MCF 10A (cell line): ENCODE data around the gene CERT1. TPM values are rescaled to one million over a fixed set of nuclear protein-coding genes. Genes with fewer than 3 reads are reported as not detected.

Source experiments
- BruUV-seq: library from RNA; stranded (reverse); fragments of 400-500 nt; replicated peaks from 2 replicates; lab custom pipeline; 2021; lab: Mats Ljungman, UMichigan
- CTCF ChIA-PET: fragments of 300-600 bp; sonication (Branson Sonifier 250); formaldehyde crosslinking; extraction: SDS; loops from one replicate; lab custom pipeline; 2021; ENCODE audit warnings: antibody characterized with exemption, inconsistent platforms; lab: Yijun Ruan, JAX
- POLR2A ChIA-PET: fragments of 300-600, 350-650 bp; sonication (Branson Sonifier 250); formaldehyde crosslinking; extraction: SDS; loops from one replicate; lab custom pipeline; 2020; ENCODE audit warnings: antibody characterized with exemption, inconsistent platforms; lab: Yijun Ruan, JAX
- DNase-seq: peaks from one replicate; pipeline ENCODE4 v3.0.0-alpha.2; 2018; ENCODE audit not compliant: unreplicated experiment
- H3K27ac Mint-ChIP-seq: one replicate; pipeline ENCODE4 v1.8.0; 2022; ENCODE audit warnings: mild to moderate bottlenecking, low read depth, mixed read lengths; ENCODE audit not compliant: unreplicated experiment
- H3K27me3 Mint-ChIP-seq: one replicate; pipeline ENCODE4 v1.8.0; 2022; ENCODE audit warnings: mixed read lengths; ENCODE audit not compliant: insufficient read depth, unreplicated experiment
- H3K36me3 Mint-ChIP-seq: one replicate; pipeline ENCODE4 v1.8.0; 2022; ENCODE audit warnings: mild to moderate bottlenecking, moderate library complexity, mixed read lengths; ENCODE audit not compliant: insufficient read depth, unreplicated experiment
- H3K4me1 Mint-ChIP-seq: one replicate; pipeline ENCODE4 v1.8.0; 2022; ENCODE audit warnings: mixed read lengths; ENCODE audit not compliant: insufficient read depth, unreplicated experiment
- H3K4me3 Mint-ChIP-seq: one replicate; pipeline ENCODE4 v1.8.0; 2022; ENCODE audit warnings: mild to moderate bottlenecking, moderate library complexity, mixed read lengths; ENCODE audit not compliant: unreplicated experiment
- H3K9me3 Mint-ChIP-seq: one replicate; pipeline ENCODE4 v1.8.0; 2022; ENCODE audit warnings: mixed read lengths; ENCODE audit not compliant: unreplicated experiment
- intact Hi-C: fragments of 100-400 bp; cut with micrococcal nuclease; formaldehyde crosslinking; loops from 2 replicates; pipeline ENCODE4 v1.14.1; 2022
- total RNA-seq: library from RNA; stranded (reverse); gene quantifications from 2 replicates; pipeline ENCODE4 v1.2.3, GENCODE V29; 2022
- TF ChIP-seq, protein P1 (sequence below): fragments of 200-600 bp; IDR thresholded peaks from one replicate; pipeline ENCODE4 v1.8.0; 2022; ENCODE audit warnings: antibody characterized with exemption, mild to moderate bottlenecking; ENCODE audit not compliant: unreplicated experiment

The CERT1 gene
- total RNA-seq, 1 experiment from 2014 or later: 19.6 TPM

GRCh38 chr5:75532190-75532589 lies 20.8 kb upstream of the CERT1 start:
- no peak for DNase-seq
- ChIA-PET CTCF (interaction anchor here (0.9 kb wide), 1 partner anchor 16 kb away, joined by 4 read pairs; no protein-coding TSS in a partner anchor), POLR2A (no interaction called here)
- H3K27me3 Mint-ChIP-seq: no peaks in the 10 kb centered on the region
- intact Hi-C loops: no loop called here
- peaks cover 8% of the 10 kb centered on the region for H3K36me3 Mint-ChIP-seq
- H3K4me1 Mint-ChIP-seq: peaks cover 19% of the 10 kb centered on the region
- BruUV-seq: no TSS peak
- no peak overlapping the region for H3K27ac Mint-ChIP-seq
- TF ChIP-seq, protein P1, sequence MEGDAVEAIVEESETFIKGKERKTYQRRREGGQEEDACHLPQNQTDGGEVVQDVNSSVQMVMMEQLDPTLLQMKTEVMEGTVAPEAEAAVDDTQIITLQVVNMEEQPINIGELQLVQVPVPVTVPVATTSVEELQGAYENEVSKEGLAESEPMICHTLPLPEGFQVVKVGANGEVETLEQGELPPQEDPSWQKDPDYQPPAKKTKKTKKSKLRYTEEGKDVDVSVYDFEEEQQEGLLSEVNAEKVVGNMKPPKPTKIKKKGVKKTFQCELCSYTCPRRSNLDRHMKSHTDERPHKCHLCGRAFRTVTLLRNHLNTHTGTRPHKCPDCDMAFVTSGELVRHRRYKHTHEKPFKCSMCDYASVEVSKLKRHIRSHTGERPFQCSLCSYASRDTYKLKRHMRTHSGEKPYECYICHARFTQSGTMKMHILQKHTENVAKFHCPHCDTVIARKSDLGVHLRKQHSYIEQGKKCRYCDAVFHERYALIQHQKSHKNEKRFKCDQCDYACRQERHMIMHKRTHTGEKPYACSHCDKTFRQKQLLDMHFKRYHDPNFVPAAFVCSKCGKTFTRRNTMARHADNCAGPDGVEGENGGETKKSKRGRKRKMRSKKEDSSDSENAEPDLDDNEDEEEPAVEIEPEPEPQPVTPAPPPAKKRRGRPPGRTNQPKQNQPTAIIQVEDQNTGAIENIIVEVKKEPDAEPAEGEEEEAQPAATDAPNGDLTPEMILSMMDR: no peak
- H3K9me3 Mint-ChIP-seq: peaks cover 15% of the 10 kb centered on the region
- H3K4me3 Mint-ChIP-seq: no peak overlapping the region

GRCh38 chr5:75529185-75529584 lies 17.8 kb upstream of the CERT1 start:
- POLR2A ChIA-PET: no interaction called here
- no peaks in the 10 kb centered on the region for H3K9me3 Mint-ChIP-seq
- H3K27ac Mint-ChIP-seq: no peak overlapping the region
- intact Hi-C loops: no loop called here
- no peaks in the 10 kb centered on the region for H3K27me3 Mint-ChIP-seq
- no peak for DNase-seq
- no peak overlapping the region for H3K4me3 Mint-ChIP-seq
- BruUV-seq: no TSS peak
- CTCF ChIA-PET: no interaction called here
- peaks cover 1% of the 10 kb centered on the region for H3K36me3 Mint-ChIP-seq
- TF ChIP-seq, protein P1: no peak
- H3K4me1 Mint-ChIP-seq: peaks cover 6% of the 10 kb centered on the region

- peaks cover 6% of the 10 kb centered on the region for H3K4me1 Mint-ChIP-seq
- CTCF ChIA-PET: no interaction called here
- H3K4me3 Mint-ChIP-seq: no peak overlapping the region
- intact Hi-C loops: no loop called here
- peaks cover 4% of the 10 kb centered on the region for H3K9me3 Mint-ChIP-seq
- no TSS peak for BruUV-seq
- no peak overlapping the region for H3K27ac Mint-ChIP-seq
- no peaks in the 10 kb centered on the region for H3K27me3 Mint-ChIP-seq
- H3K36me3 Mint-ChIP-seq: no peaks in the 10 kb centered on the region
- no peak for DNase-seq
- POLR2A ChIA-PET: interaction anchor here (0.6 to 1.4 kb wide), 3 partner anchors 10 to 16 kb away, joined by 3 to 4 read pairs (median 3); no protein-coding TSS in a partner anchor
- TF ChIP-seq, protein P1: no peak
Observed at GRCh38 chr5:75526070-75526469, 14.6 kb upstream of the CERT1 start.

GRCh38 chr5:75525344-75525743 lies 13.9 kb upstream of the CERT1 start:
- intact Hi-C loops: no loop called here
- Mint-ChIP-seq H3K27ac (no peak overlapping the region), H3K27me3 (no peaks in the 10 kb centered on the region), H3K4me3 (no peak overlapping the region), H3K4me1 (peaks cover 6% of the 10 kb centered on the region), H3K36me3 (no peaks in the 10 kb centered on the region), H3K9me3 (peaks cover 6% of the 10 kb centered on the region)
- BruUV-seq: no TSS peak
- TF ChIP-seq, protein P1: no peak
- ChIA-PET POLR2A (interaction anchor here (0.9 kb wide), 1 partner anchor 9 kb away, joined by 3 read pairs; no protein-coding TSS in a partner anchor), CTCF (interaction anchor here (0.5 kb wide), 1 partner anchor 650 kb away, joined by 3 read pairs; no protein-coding TSS in a partner anchor)
- DNase-seq: no peak
